HepG2 (cell line): ENCODE results near the gene TDRD10. TPM values are rescaled to one million over a fixed set of nuclear protein-coding genes. Genes with fewer than 3 reads are reported as not detected.

Experiments
- ATAC-seq: fragments of 200-7000 bp; cut with Tn5 transposase; 3 replicates; pipeline ENCODE4 v1.9.1; 2020; ENCODE audit warnings: mild to moderate bottlenecking, moderate library complexity
- BruUV-seq: library from RNA; stranded (reverse); fragments of 400-500 nt; replicated peaks from 2 replicates; lab custom pipeline; 2021; lab: Mats Ljungman, UMichigan
- CTCF ChIA-PET: fragments of 300-600 bp; formaldehyde crosslinking; extraction: SDS; loops from one replicate; lab custom pipeline; 2021; ENCODE audit warnings: low total read pairs, inconsistent platforms, low intra/inter-chr PET ratio; lab: Yijun Ruan, JAX
- POLR2A ChIA-PET: fragments of 350-600 bp; sonication (Branson Sonifier 250); formaldehyde crosslinking; loops from one replicate; lab custom pipeline; 2020; ENCODE audit warnings: antibody characterized with exemption, inconsistent platforms; lab: Yijun Ruan, JAX
- DNase-seq: peaks from one replicate; pipeline ENCODE4 v3.0.0-alpha.2; 2015; ENCODE audit warnings: low spot score
- FAIRE-seq: peaks from 3 replicates; lab custom pipeline; 2011; peaks lifted over from hg19 to GRCh38; lab: Jason Lieb, UNC
- H2AFZ ChIP-seq: one replicate; pipeline ENCODE4 v1.6.1; 2011; ENCODE audit warnings: low read length, inconsistent platforms
- H3K27ac ChIP-seq: fragments of 300-600 bp; 3 replicates; pipeline ENCODE4 v1.8.0; 2011; ENCODE audit warnings: mixed run types, mild to moderate bottlenecking, mixed read lengths, low read length, inconsistent platforms; ENCODE audit not compliant: insufficient read depth; ENCODE audit errors: extremely low read length
- H3K27me3 ChIP-seq, 2 experiments: fragments of 200-600 bp in 1 of 2; 2 replicates in 1 of 2; 3 replicates in 1 of 2; pipeline versions ENCODE4 v1.6.0 to v1.8.0; 2011; ENCODE audit warnings: low read length in 2 of 2, mild to moderate bottlenecking in 2 of 2, moderate library complexity in 2 of 2, inconsistent platforms in 1 of 2; ENCODE audit not compliant: insufficient read depth in 2 of 2, control insufficient read depth in 1 of 2
- H3K36me3 ChIP-seq, 2 experiments: fragments of 200-600 bp in 1 of 2; replicated peaks in 1 of 2; 2 replicates in 1 of 2; 3 replicates in 1 of 2; pipeline versions ENCODE4 v1.5.1 to v1.8.0; 2011; ENCODE audit warnings: low read length in 2 of 2, inconsistent platforms in 1 of 2; ENCODE audit not compliant: insufficient read depth in 2 of 2, control insufficient read depth in 1 of 2
- H3K4me1 ChIP-seq: 2 replicates; pipeline ENCODE4 v1.5.1; 2012; ENCODE audit warnings: low read length, inconsistent platforms; ENCODE audit not compliant: insufficient read depth
- H3K4me2 ChIP-seq: 2 replicates; pipeline ENCODE4 v1.6.0; 2011; ENCODE audit warnings: low read depth, low read length, inconsistent platforms
- H3K4me3 ChIP-seq, 3 experiments: fragments of 200-600 bp in 1 of 3; sonication (generic), shearing (Covaris generic) in 1 of 3; replicated peaks in 1 of 3; 2 replicates each; pipeline ENCODE4 v1.5.1; 2011 to 2016; ENCODE audit warnings: low read length in 3 of 3, inconsistent platforms in 2 of 3, low read depth in 2 of 3, mild to moderate bottlenecking in 2 of 3, control low read depth in 1 of 3, mixed read lengths in 1 of 3; ENCODE audit not compliant: insufficient read depth in 1 of 3
- H3K79me2 ChIP-seq: one replicate; pipeline ENCODE4 v1.6.1; 2011; ENCODE audit warnings: low read length, inconsistent platforms; ENCODE audit not compliant: insufficient read depth
- H3K9ac ChIP-seq: 2 replicates; pipeline ENCODE4 v1.6.0; 2011; ENCODE audit warnings: mild to moderate bottlenecking, low read depth, low read length, inconsistent platforms; ENCODE audit not compliant: insufficient read depth
- H3K9me3 ChIP-seq: 2 replicates; pipeline ENCODE4 v1.5.1; 2012; ENCODE audit warnings: mild to moderate bottlenecking, low read length
- H4K20me1 ChIP-seq: 2 replicates; pipeline ENCODE4 v1.6.0; 2011; ENCODE audit warnings: inconsistent platforms, mild to moderate bottlenecking, low read length, moderate library complexity; ENCODE audit not compliant: insufficient read depth
- ELF1 ChIP-seq: sonication (generic); formaldehyde crosslinking; IDR thresholded peaks from 2 replicates; pipeline ENCODE4 v1.4.0; 2020; ENCODE audit warnings: missing genetic modification reagents
- HOXA5 ChIP-seq: sonication (generic); formaldehyde crosslinking; IDR thresholded peaks from 2 replicates; pipeline ENCODE4 v1.4.0; 2020; ENCODE audit warnings: missing genetic modification reagents
- NFYB ChIP-seq: sonication (generic); formaldehyde crosslinking; IDR thresholded peaks from 2 replicates; pipeline ENCODE4 v1.4.0; 2020; ENCODE audit warnings: missing genetic modification reagents
- SUZ12 ChIP-seq: fragments of 150-350 bp; IDR thresholded peaks from 2 replicates; pipeline ENCODE4 v1.6.1; 2014; ENCODE audit warnings: low read depth, low read length
- ZFP90 ChIP-seq: sonication (generic); formaldehyde crosslinking; IDR thresholded peaks from 2 replicates; pipeline ENCODE4 v1.8.0; 2022; ENCODE audit warnings: missing genetic modification reagents, mild to moderate bottlenecking, inconsistent platforms, borderline replicate concordance
- ZNF569 ChIP-seq: sonication (generic); formaldehyde crosslinking; IDR thresholded peaks from 2 replicates; pipeline ENCODE4 v1.5.0; 2020; ENCODE audit warnings: mild to moderate bottlenecking, missing genetic modification reagents, moderate library complexity, borderline replicate concordance
- ZNF607 ChIP-seq: sonication (generic); formaldehyde crosslinking; IDR thresholded peaks from 2 replicates; pipeline ENCODE4 v1.5.1; 2020; ENCODE audit warnings: missing genetic modification reagents, mild to moderate bottlenecking, borderline replicate concordance
- ZNF629 ChIP-seq: sonication (generic); formaldehyde crosslinking; conservative IDR thresholded peaks from 2 replicates; pipeline ENCODE4 v1.5.0; 2020; ENCODE audit warnings: missing genetic modification reagents
- WGBS: methylation state at CpG from one replicate; pipeline ENCODE4 v1.1.6; 2017; ENCODE audit warnings: low lambda C conversion rate; 5-methylcytosine and 5-hydroxymethylcytosine counted together
- in situ Hi-C: cut with HindIII; loops from 2 replicates; pipeline ENCODE4 v1.10.0; 2017; ENCODE audit warnings: low pct_unique_long_range_greater_than_20kb; ENCODE audit not compliant: extremely low pct_ligation_motif_present
- intact Hi-C: fragments of 100-400 bp; cut with micrococcal nuclease; formaldehyde crosslinking; loops from one replicate; pipeline ENCODE4 v1.10.0; 2022; ENCODE audit not compliant: unreplicated experiment
- polyA plus RNA-seq, 8 experiments: library from polyadenylated mRNA; depleted of rRNA in 3 of 8; stranded (reverse) in 7 of 8; unstranded in 1 of 8; fragments of >200 nt; fragmentation: Illumina TruSeq in 4 of 8; extraction: Trizol in 4 of 8; gene quantifications; 2 replicates each; pipeline versions ENCODE4 v1.2.1 to v1.2.3, GENCODE V29; 2011 to 2016; ENCODE audit warnings: low read depth in 4 of 8, missing spikeins in 1 of 8, mixed read lengths in 1 of 8; ENCODE audit not compliant: insufficient read depth in 1 of 8
- total RNA-seq, 5 experiments: library from RNA; depleted of rRNA; stranded (reverse); fragments of >200 nt; fragmentation: Illumina TruSeq; extraction: Trizol; gene quantifications; 2 replicates each; pipeline ENCODE4 v1.2.3, GENCODE V29; 2016; ENCODE audit warnings: low read depth in 1 of 5
- TF ChIP-seq, protein P1 (sequence below): sonication (generic); formaldehyde crosslinking; IDR thresholded peaks from 2 replicates; pipeline ENCODE4 v1.5.0; 2020; ENCODE audit warnings: missing genetic modification reagents
- TF ChIP-seq, protein P2 (sequence below): sonication (generic); formaldehyde crosslinking; IDR thresholded peaks from 2 replicates; pipeline ENCODE4 v1.4.0; 2020; ENCODE audit warnings: mild to moderate bottlenecking, missing genetic modification reagents, borderline replicate concordance

Gene TDRD10
- total and polyA plus RNA-seq, 2 of the 13 experiments (the other 11 are each of a cell fraction or from before 2014, with no cell fraction given) = not detected

DNA sequence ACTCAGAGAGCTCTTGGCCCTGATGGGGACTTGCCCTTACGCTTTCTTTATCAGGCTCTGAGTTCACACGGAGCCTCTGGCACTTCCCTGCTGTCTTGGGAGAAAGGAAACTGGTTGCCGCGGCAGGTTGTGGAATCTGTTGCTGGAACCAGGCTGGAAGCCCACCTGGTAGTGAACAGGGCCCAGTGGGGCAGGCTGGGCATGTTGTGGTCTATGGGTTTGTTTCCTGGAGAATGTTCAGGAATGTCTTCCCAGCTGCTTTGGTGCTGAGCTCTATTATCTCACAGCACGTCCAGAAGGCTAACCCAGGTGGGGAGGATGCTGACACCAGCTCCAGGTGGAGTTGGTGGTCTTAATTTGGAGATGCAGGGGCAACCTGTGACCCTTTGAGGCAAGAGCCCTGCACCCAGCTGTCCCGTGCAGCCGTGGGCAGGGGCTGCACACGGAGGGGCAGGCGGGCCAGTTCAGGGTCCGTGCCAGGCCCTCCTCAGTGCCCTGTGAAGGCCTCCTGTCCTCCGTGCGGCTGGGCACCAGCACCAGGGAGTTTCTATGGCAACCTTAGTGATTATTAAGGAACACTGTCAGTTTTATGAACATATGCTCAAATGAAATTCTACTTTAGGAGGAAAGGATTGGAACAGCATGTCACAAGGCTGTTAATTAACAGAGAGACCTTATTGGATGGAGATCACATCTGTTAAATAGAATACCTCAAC lies 33.3 kb upstream of the TDRD10 start:
- peaks cover 10% of the 10 kb centered on the region for H3K4me1 ChIP-seq
- H3K9me3 ChIP-seq = no peaks in the 10 kb centered on the region
- H3K4me2 ChIP-seq = no peak overlapping the region
- no peaks in the 10 kb centered on the region for H4K20me1 ChIP-seq
- no peak for ATAC-seq
- no peak overlapping the region for H2AFZ ChIP-seq
- H3K27me3 ChIP-seq = no peaks in the 10 kb centered on the region
- BruUV-seq = no TSS peak
- 91% methylated on average over 5 of the region's 12 CpGs for WGBS
- ChIA-PET CTCF (no interaction called here), POLR2A (no interaction called here)
- FAIRE-seq = no peak
- no peak overlapping the region for H3K9ac ChIP-seq
- H3K79me2 ChIP-seq = no peaks in the 10 kb centered on the region
- in situ Hi-C loops (no loop called here), intact Hi-C loops (no loop called here)
- no peak overlapping the region for H3K27ac ChIP-seq
- no peak overlapping the region for H3K4me3 ChIP-seq
- no peak for TF ChIP-seq NFYB (CRISPR knock-in tag)
- TF ChIP-seq HOXA5 (CRISPR knock-in tag) = no peak
- TF ChIP-seq ZFP90 (CRISPR knock-in tag) = no peak
- no peak for TF ChIP-seq ZNF629 (CRISPR knock-in tag)
- no peak for TF ChIP-seq SUZ12
- TF ChIP-seq, protein P1, sequence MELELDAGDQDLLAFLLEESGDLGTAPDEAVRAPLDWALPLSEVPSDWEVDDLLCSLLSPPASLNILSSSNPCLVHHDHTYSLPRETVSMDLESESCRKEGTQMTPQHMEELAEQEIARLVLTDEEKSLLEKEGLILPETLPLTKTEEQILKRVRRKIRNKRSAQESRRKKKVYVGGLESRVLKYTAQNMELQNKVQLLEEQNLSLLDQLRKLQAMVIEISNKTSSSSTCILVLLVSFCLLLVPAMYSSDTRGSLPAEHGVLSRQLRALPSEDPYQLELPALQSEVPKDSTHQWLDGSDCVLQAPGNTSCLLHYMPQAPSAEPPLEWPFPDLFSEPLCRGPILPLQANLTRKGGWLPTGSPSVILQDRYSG (CRISPR knock-in tag) = no peak
- H3K36me3 ChIP-seq = no peaks in the 10 kb centered on the region
- DNase-seq = no peak

DNA sequence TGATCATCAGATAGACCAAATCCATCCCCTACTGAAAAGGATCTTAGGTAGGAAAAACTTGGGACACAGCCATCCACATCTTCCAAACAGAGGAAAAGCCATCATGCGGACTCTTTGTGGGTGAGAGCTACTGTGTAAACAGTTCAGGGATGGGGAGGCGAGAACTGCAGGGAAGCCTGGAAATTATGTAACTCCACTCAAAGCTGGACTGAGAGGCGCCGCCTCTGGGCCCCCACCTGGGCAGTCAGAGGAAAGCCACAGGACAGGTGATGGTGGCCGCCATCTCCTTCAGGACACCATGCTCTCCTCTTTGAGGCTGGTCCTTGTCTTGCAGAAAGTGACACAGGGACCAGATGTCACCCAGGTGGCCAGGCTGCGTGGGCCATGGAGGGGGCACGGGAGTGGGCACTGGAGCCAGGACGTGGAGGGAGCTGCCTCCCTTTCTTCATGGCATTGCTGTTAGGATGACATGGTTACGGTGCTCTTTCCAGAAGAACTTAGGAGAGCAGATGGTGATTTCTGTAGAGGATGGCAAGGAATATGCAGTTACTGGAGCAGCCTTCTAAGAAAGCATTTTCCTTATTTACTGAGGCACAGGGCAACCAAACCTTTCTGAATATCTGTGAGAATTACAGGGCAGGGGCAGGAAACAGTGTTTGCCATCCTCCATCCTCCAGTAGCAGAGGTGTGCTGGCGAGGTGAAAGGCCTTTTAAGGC lies 32.0 kb upstream of the TDRD10 start:
- no peaks in the 10 kb centered on the region for H4K20me1 ChIP-seq
- POLR2A ChIA-PET = no interaction called here
- no peaks in the 10 kb centered on the region for H3K27me3 ChIP-seq
- H3K4me1 ChIP-seq = peaks cover 16% of the 10 kb centered on the region
- peak; percentile 50 for DNase-seq
- no peaks in the 10 kb centered on the region for H3K9me3 ChIP-seq
- no peak overlapping the region for H3K4me3 ChIP-seq
- H3K79me2 ChIP-seq = no peaks in the 10 kb centered on the region
- BruUV-seq = no TSS peak
- H3K9ac ChIP-seq = no peak overlapping the region
- peak; percentile 64 for FAIRE-seq
- CTCF ChIA-PET = no interaction called here
- intact Hi-C loops (no loop called here), in situ Hi-C loops (no loop called here)
- peak; percentile 80 for ATAC-seq
- 39% methylated on average over 10 of the region's 10 CpGs for WGBS
- no peak overlapping the region for H2AFZ ChIP-seq
- H3K4me2 ChIP-seq = no peak overlapping the region
- H3K36me3 ChIP-seq = no peaks in the 10 kb centered on the region
- no peak overlapping the region for H3K27ac ChIP-seq
- no peak for TF ChIP-seq ELF1
- no peak for TF ChIP-seq ZNF569 (CRISPR knock-in tag)
- TF ChIP-seq, protein P2, sequence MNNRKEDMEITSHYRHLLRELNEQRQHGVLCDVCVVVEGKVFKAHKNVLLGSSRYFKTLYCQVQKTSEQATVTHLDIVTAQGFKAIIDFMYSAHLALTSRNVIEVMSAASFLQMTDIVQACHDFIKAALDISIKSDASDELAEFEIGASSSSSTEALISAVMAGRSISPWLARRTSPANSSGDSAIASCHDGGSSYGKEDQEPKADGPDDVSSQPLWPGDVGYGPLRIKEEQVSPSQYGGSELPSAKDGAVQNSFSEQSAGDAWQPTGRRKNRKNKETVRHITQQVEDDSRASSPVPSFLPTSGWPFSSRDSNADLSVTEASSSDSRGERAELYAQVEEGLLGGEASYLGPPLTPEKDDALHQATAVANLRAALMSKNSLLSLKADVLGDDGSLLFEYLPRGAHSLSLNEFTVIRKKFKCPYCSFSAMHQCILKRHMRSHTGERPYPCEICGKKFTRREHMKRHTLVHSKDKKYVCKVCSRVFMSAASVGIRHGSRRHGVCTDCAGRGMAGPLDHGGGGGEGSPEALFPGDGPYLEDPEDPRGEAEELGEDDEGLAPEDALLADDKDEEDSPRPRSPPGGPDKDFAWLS (CRISPR knock-in tag) = no peak
- TF ChIP-seq ZNF607 (CRISPR knock-in tag) = 0 out of 2 replicates have a peak, but pooled peaks have one; percentile 33
